GM12892 (cell line): ENCODE results near the gene CCDC198.

Experiments used
- DNase-seq: peaks from one replicate; pipeline ENCODE4 v3.0.0; 2011; ENCODE audit not compliant: insufficient read length
- FAIRE-seq: peaks from 2 replicates; lab custom pipeline; 2011; peaks lifted over from hg19 to GRCh38; lab: Jason Lieb, UNC
- POLR2A ChIP-seq: IDR thresholded peaks from 2 replicates; pipeline ENCODE4 v1.6.1; 2011; ENCODE audit warnings: low read depth, low read length, control low read depth
- POLR2AphosphoS5 ChIP-seq: IDR thresholded peaks from 2 replicates; pipeline ENCODE4 v1.6.1; 2011; ENCODE audit warnings: low read depth, low read length, control low read depth
- TAF1 ChIP-seq: IDR thresholded peaks from 2 replicates; pipeline ENCODE4 v1.6.1; 2011; ENCODE audit warnings: low read depth, mild to moderate bottlenecking, control low read depth, low read length, borderline replicate concordance

Gene CCDC198

GRCh38 chr14:57495416-57495815, 1.8 kb upstream of the CCDC198 start:
- DNase-seq: no peak
- no peak for TF ChIP-seq POLR2A
- TF ChIP-seq POLR2AphosphoS5: no peak
- TF ChIP-seq TAF1: no peak
- no peak for FAIRE-seq

- no peak for TF ChIP-seq POLR2AphosphoS5
- TF ChIP-seq TAF1: no peak
- TF ChIP-seq POLR2A: no peak
- no peak for FAIRE-seq
- no peak for DNase-seq
Measured at GRCh38 chr14:57492859-57493258, 798 bp downstream of the CCDC198 start.

- no peak for DNase-seq
- FAIRE-seq: no peak
- TF ChIP-seq TAF1: no peak
- TF ChIP-seq POLR2A: no peak
- TF ChIP-seq POLR2AphosphoS5: no peak
Measured at GRCh38 chr14:57491640-57492039, 2.0 kb downstream of the CCDC198 start.

GRCh38 chr14:57487771-57488170, 5.9 kb downstream of the CCDC198 start:
- DNase-seq (no peak), FAIRE-seq (no peak)
- TF ChIP-seq POLR2A (no peak), TAF1 (no peak), POLR2AphosphoS5 (no peak)

- TF ChIP-seq TAF1 (no peak), POLR2AphosphoS5 (no peak), POLR2A (no peak)
- FAIRE-seq (peak; percentile 40), DNase-seq (no peak)
Measured at GRCh38 chr14:57486767-57487379, 6.8 kb downstream of the CCDC198 start.

GRCh38 chr14:57485635-57486034, 8.0 kb downstream of the CCDC198 start:
- DNase-seq (no peak), FAIRE-seq (no peak)
- TF ChIP-seq POLR2A: no peak
- TF ChIP-seq TAF1: no peak
- no peak for TF ChIP-seq POLR2AphosphoS5

- TF ChIP-seq TAF1 (no peak), POLR2AphosphoS5 (no peak), POLR2A (no peak)
- DNase-seq: no peak
Measured at GRCh38 chr14:57482120-57482519, 11.5 kb downstream of the CCDC198 start.

GRCh38 chr14:57480051-57480450, 13.6 kb downstream of the CCDC198 start:
- TF ChIP-seq TAF1: no peak
- TF ChIP-seq POLR2AphosphoS5: no peak
- no peak for TF ChIP-seq POLR2A
- no peak for FAIRE-seq
- no peak for DNase-seq

More at GRCh38 chr14:57482120-57482519, 11.5 kb downstream of the CCDC198 start:
- no peak for FAIRE-seq

- TF ChIP-seq POLR2AphosphoS5 (no peak), POLR2A (no peak), TAF1 (no peak)
- DNase-seq (no peak), FAIRE-seq (no peak)
Measured at GRCh38 chr14:57479197-57479596, 14.5 kb downstream of the CCDC198 start.

- FAIRE-seq (no peak), DNase-seq (no peak)
- TF ChIP-seq POLR2A (no peak), POLR2AphosphoS5 (no peak), TAF1 (no peak)
Measured at GRCh38 chr14:57478050-57478449, 15.6 kb downstream of the CCDC198 start.

- no peak for TF ChIP-seq POLR2AphosphoS5
- no peak for TF ChIP-seq TAF1
- DNase-seq (no peak), FAIRE-seq (no peak)
Measured at GRCh38 chr14:57470909-57471308, 22.7 kb downstream of the CCDC198 start.

GRCh38 chr14:57464008-57464730, 29.5 kb downstream of the CCDC198 start:
- FAIRE-seq (no peak), DNase-seq (no peak)
- no peak for TF ChIP-seq POLR2A
- TF ChIP-seq POLR2AphosphoS5: no peak
- no peak for TF ChIP-seq TAF1

- FAIRE-seq (no peak), DNase-seq (no peak)
- TF ChIP-seq POLR2AphosphoS5 (no peak), TAF1 (no peak), POLR2A (no peak)
Measured at GRCh38 chr14:57462551-57462950, 31.1 kb downstream of the CCDC198 start.
